HG02588 (cell line): ENCODE results near the gene OR10P1.

ENCODE experiments used
- ATAC-seq: cut with Tn5 transposase; IDR thresholded peaks from one replicate; pipeline ENCODE4 v1.9.1; 2021; ENCODE audit warnings: mild to moderate bottlenecking, moderate library complexity; ENCODE audit not compliant: unreplicated experiment

Gene OR10P1

GRCh38 chr12:55682087-55682796 is 45.5 kb downstream of the OR10P1 start:
- ATAC-seq: no peak

GRCh38 chr12:55683676-55684075 is 47.0 kb downstream of the OR10P1 start:
- no peak for ATAC-seq

DNA sequence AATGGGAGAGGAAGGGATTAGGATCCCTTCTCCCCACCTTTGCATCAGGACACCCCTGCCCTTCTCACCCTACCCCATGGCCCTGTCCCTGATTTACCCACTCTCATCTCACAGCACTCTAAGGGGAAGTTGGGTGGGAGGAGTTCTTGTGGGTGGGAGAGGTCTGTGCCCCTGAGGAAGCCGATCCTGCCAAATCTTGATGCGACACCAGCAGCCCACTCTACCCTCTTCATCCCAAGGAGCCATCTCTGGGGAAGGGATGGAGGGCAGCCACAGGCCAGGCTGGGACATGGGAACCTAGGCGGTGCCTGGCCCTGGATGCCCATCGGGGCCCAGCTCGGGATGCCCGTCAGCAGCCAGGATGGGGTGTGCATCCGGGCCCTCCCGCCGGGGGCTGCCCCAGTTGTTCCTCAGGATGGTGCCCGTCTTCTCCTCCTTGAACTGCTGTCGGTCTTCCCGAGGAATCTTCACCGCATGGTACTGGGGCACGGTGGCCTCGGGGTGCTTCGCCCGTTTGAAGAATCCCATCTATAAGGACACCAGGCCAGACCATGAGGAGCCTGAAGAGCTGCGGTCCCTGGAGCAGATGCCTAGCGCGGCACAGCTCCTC is 48.2 kb downstream of the OR10P1 start:
- ATAC-seq: no peak

DNA sequence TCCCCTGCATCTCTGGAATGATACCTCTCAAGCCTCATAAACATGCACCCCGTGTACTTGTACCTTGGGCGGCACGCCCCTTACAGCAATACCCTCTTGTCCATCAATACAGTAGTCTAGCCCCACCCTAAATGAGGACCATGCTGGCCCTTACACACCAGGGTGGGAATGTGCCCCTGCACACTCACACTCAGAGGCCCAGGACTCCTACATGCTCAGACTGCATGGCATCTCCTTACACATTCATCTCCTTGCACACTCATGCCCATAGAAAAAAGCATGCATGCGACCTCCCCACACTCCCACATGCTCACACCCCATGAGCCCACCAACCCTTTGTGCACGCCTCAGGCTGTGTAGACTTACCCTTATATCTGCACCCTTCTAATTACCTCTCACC is 49.0 kb downstream of the OR10P1 start:
- no peak for ATAC-seq

DNA sequence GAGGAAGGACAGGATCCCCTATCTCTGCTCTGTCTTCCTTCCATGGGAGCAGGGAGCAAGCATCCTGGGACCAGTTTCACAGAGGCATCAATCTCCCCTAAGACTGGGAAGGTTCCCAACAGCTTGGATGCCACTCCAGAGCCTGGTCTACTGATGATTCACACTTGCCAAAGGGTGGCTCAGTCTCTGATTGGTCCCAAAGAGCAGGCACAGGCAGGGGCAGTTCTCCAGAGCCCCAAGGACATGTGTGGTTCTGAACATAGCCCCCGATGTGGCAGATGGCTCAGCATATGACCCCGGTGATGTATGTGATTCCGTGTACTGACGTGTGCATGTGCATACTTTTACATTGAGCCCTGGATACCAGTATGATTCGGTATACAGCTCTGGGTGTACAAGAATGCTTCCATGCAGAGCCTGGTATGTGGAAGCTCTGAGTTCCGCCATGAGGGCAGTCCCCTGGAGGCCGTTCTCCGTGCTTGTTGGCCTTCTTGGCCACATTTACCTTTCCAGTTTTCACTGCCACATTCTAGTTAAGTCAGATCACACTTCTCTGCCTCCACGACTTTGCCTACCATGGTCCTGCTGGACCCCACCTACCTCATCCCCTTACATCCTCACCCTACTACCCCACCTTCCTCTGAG is 49.8 kb downstream of the OR10P1 start:
- ATAC-seq: no peak
